ENCODE results near the gene FAM149B1.

The FAM149B1 gene

DNA sequence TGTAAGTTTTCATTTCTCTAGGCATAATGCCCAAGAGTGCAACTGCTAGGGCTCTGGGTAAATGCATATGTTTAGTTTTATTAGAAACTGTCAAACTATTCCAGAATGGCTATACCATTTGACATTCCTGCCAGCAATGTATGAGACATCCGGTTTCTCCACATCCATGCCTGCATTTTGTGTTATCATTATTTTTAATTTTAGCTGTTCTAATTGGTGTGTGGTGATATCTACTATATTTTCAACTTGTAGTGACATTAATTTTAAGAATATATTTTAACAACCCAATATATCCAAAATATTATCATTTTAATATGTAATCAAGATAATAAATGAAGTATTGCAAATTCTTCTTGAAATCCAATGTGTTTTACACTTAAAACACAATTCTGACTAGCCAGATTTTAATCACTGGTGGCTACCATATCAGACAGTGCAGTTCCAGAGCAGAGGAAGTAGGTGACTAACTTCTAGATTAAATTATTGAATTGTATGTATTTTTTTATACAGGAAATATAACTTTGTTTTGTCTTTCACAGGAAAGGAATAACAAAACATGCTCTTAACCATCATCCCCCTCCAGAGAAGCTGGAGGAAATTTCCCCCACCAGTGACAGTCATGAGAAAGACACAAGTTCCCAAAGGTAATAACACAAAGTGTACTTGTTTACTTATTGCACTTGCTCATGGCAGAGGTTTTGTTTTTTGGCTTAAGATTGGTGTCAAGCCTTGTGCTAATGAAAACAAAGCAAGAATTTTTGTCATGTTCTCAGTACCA, 6.4 kb downstream of the FAM149B1 start:
- peak; percentile 13 for FAIRE-seq

DNA sequence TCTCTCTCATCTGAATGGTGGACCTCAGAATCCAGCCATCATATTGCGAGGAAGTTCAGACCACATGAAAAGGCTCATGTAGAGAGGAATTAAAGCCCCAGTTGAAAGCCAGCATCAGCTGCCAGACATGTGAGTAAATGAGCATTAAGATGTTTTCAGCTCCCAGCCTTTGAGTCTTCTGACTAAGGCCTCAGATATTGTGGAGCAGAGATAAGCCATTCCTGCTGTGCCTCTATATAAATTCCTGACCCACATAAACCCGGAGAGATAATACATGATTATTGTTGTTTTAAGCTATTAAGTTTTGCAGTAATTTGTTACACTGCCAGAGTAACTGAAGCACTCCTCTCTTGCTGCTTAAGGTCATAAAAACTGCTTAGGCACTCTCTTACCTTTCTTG, 14.6 kb downstream of the FAM149B1 start:
- FAIRE-seq = peak; percentile 6

DNA sequence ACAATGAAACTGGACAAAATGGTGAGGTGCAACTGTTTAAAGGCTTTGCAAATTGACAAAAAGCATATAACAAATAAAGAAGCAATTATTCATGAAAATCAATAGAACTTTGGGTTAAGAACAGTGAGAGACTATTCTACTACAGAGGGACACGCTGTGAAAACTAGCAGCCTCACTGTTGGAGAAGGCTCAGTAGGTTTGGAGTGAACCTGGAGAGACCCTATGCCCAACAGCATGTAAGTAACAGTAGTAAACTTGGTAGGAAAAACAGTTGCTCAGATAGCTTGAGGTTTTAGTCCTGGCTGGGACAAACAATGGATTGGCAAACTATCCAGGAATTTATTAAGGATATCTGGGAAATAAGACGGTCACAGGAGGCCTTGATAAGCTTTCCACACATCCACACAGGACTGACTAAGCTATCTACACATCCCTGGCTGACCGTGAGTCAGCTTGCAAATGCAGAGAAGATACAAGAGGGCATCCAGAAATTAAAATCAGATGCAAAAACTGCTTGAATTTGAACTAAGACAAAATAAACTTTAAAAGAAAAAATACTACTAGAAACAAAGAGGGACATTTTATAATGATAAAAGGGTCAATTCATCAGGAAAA, 15.9 kb downstream of the FAM149B1 start:
- FAIRE-seq = no peak

DNA sequence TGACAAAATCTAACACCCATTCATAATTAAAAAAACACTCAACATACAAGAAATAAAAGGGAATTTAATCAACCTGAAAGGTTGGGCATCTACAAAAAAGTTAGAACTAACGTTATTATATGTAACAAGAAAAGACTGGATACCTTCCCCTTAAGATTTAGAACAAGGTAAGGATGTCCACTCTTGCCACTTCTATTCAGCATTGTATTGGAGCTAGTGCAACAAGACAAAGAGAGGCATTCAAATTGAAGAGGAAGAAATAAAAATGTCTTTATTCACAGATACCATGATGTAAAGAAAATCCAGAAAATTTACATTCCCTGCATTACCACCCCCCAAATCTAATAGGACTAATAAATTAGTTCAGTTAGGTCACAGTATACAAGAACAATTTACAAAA, 18.3 kb downstream of the FAM149B1 start:
- FAIRE-seq = peak; percentile 75

DNA sequence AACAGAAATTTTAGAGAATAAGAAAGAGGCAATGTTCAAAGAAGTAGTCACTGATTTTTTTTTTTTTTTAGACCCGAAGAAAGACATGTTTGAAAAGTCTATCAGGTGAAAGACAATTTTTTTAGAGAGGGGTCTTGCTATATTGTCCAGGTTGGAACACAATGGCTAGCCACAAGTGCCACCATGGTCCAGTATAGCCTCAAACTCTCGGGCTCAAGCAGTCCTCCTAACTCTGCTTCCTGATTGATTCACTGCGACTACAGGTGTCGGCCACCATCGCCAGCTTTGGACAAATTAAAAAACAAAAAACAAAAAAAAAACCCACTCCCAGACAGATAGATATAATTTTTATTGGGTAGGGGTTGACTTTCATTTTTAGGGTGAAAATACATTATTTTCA, 22.3 kb downstream of the FAM149B1 start:
- no peak for FAIRE-seq

DNA sequence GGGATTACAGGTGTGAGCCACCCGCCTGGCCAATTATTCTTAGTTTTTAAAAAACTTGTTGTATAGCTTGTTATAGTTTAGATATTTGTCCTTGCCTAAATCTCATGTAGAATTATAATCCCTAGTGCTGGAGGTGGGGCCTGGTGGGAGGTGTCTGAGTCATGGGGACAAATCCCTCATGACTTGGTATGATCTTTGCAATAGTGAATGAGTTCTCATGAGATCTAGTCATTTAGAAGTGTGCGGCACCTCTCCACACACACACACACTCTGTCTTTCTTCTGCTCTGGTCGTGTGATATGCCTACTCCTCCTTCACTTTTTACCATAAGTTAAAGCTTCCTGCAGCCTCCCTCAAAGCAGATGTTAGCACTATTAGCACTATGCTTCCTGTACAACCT, 37.2 kb downstream of the FAM149B1 start:
- FAIRE-seq = no peak

DNA sequence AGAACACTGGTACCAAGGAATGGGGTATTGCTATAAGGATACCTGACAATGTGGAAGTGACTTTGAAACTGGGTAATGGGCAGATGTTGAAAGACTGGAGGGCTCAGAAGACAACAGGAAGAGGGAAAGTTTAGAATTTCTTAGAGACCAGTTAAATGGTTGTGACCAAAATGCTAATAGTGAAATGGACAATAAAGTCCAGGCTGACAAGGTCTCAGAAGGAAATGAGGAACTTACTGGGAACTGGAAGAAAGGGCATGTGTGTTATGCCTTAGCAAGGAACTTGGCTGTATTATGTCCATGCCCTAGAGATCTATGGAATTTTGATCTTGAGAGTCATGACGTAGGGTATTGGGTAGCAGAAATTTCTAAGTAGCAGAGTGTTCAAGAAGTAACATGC, 38.0 kb downstream of the FAM149B1 start:
- FAIRE-seq = no peak

DNA sequence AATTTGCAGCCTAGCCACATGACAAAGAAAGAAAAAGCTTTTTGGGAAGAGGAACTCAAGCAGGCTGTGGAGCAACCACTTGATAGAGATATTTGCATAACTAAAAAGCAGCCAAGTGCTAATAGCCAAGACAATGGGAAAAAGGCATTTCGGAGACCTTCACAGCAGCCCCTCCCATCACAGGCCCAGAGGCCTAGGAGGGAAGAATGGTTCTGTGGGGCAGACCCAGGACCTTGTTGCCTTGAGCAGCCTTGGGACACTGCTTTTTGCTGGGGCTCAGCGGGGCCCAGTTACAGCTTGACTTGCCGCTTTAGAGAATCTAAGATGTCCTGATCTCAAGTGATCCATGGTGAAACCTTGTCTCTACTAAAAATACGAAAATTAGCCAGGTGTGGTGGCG, 38.5 kb downstream of the FAM149B1 start:
- no peak for FAIRE-seq

DNA sequence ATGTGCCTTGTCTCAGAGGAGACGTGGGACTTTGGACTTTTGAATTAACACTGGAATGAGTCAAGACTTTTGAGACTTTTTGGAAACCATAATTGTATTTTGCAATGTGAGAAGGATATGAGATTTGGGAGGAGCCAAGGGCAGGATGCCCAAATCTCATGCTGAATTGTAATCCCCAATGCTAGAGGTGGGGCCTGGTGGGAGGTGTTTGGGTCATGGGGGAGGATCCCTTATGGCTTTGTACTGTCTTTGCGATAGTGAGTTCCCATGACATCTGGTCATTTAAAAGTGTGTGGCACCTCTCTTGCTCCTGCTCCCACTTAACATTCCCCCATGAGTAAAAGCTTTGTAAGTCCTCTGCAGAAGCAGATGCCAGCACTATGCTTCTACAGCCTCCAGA, 40.0 kb downstream of the FAM149B1 start:
- FAIRE-seq = no peak

DNA sequence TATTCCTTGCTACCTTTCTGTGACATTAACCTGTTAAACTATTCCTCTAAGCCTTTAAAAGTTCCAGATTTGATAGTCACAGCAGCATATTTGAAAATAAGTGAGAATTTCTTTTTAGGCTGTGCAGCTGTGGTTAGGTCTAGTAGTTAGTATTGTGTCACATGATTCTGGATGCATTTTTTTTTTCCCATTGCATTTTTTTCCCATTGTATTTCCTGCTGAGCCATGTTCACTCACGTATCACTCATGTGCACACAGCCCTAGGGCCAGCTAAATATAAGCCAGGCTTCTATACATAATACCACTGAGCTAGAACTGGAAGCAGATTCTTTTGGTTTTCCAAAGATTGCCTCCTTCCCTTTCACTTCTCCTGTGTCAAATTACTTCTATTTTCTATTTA, 41.8 kb downstream of the FAM149B1 start:
- no peak for FAIRE-seq

DNA sequence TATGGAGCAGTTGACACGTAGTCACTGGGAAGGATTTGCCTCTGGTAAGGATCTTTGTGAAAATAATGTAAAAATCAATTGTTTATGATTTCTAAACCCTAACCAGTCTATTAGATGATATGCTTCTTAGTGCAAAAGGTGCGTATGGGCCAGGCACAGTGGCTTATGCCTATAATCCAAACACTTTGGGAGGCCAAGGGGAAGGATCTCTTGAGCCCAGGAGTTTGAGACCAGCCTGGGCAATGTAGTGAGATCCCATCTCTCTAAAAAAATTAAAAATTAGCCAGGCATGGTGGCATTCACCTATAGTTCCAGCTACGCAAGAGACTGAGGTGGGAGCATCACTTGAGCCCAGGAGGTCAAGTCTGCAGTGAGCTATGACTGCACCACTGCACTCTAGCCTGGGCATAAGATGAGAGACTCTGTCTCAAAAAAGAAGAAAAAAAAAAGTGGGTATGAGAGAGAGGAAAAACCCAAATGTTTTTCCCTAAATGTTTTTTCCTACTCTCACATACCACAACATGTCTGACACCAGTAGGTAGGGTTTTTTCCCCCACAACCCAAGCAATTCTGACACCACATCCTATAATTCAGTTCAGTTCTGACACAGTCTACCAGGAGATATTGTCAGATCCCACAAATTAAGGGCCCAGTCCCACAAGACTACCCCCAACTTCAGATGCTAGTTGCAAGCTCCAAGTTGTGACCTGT, 42.6 kb downstream of the FAM149B1 start:
- no peak for FAIRE-seq

DNA sequence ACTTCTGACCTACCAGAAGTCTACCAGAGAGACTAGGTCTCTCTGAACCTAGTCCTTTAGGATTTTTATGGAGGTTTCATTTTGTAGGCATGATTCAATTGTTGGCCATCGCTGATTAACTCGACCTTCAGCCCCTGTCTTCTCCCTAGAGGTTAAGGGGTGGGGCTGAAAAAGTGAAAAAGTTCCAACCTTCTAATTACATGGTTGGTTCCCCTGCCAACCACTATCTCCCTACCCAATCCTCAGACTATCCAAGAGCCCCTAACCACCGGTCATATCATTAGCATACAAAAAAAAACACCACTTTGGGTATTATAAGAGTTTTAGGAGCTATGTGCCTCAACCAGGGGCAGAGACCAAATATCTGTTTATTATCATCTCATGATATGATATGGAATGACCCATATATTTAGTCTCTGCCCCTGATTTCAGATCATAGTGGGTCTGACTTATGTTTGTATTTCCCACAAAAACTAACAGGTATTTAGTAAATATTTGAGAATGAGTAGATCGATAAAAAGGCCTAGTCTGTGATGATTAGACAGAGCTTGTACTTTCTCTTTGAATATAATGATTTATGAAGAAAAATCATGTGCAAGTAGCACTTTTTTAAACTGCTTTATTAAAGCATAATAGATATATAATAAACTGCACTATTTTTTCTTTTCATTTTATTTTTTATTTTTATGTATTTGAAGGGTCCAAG, 43.3 kb downstream of the FAM149B1 start:
- peak; percentile 37 for FAIRE-seq

DNA sequence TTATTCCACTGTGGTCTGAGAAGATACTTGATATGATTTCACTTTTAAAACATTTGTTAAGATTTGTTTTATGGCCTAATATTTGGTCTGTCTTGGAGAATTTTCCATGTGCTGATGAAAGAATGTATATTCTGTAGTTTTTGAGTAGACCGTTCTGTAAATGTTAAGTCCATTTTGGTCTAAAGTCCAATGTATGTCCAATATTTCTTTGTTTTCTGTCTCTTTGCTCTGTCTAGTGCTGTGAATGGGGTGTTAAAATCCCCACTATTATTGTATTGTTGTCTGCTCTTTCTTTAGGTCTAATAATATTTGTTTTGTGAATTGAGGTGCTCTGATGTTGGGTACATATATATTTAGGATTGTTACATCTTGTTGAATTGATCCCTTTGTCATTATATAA, 47.8 kb downstream of the FAM149B1 start:
- FAIRE-seq = no peak

DNA sequence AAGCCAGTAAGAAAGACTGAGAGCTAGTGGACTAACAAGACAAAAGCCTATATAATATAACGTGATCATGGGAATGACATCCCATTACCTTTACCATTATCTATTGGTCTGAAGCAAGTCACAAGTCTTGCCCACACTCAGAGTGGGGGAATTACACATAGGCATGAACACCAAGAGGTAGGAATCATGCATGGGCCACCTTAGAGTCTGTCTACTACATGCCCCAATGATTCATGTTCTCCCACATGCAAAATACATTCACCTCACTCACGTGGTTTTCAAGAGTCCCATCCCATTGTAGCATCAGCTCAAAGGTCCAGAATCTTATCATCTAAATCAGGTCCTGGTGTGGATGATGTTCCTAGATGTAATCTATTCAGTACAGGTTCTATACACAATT, 49.7 kb downstream of the FAM149B1 start:
- FAIRE-seq = no peak

DNA sequence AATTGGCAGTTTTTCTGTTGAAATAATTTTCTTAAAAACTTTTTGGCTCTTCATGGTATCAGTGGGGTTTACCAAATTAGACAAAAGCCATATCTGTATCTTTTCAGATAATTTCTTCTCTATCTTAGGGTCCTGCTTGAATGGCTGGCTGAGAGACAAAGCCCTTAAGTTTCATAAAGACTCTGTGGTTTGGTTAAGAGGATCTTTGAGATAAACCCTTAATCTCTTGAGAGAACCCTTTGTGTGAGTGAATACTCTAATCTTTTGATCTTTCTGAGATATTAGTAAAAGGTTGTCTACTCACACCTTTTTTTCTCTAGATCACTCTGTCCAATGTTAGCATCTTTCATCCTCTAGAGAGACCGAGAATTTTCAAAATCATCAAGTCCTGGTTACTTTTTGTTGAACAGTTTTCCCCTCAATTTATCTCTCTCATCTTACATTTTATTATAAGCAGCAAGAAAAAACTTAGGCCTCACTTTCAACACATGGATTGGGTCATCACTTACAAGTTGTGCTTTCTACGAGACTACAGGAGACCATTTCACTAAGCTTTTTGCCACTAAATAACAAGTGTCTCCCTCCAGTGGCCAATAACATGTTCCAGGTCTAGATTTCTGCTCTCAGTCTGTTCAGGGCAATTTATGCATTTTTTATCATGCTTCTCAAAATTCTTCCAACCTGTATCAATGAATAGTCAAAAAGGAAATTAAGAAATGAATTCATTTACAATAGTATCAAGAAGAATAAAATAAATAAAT, 50.7 kb downstream of the FAM149B1 start:
- FAIRE-seq = peak; percentile 95

DNA sequence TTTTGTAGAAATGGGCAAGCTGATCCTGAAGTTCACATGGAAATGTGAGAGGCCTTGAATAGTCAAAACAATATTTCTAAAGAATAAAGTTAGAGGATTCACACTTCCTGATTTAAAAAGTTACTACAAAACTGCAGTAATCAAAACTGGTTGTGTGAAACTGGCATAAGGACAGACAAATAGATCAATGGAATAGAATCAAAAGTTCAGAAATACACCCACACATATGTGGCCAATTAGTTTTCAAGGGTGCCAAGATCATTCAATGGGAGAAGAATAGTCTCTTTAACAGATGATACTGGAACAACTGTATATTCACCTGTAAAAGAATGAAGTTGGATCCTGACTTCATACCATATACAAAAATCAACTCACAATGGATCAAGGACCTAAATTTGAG, 51.5 kb downstream of the FAM149B1 start:
- FAIRE-seq = no peak

DNA sequence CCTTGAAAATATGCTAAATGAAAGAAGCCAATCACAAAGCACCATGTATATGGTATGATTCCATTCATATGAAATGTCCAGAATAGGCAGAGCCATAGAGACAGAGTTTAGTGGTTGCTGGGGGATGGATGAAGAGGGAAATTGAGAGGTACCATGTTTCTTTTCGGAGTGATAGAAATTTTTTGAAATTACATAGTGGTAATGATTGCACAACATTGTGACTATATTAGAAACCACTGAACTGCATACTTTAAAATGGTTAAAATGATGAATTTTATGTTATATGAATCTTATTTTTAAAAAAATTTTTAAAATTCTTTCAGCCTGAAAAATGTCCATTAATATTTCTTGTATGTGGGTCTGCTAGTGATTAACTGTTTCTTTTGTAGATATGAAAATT, 53.1 kb downstream of the FAM149B1 start:
- FAIRE-seq = peak; percentile 52

DNA sequence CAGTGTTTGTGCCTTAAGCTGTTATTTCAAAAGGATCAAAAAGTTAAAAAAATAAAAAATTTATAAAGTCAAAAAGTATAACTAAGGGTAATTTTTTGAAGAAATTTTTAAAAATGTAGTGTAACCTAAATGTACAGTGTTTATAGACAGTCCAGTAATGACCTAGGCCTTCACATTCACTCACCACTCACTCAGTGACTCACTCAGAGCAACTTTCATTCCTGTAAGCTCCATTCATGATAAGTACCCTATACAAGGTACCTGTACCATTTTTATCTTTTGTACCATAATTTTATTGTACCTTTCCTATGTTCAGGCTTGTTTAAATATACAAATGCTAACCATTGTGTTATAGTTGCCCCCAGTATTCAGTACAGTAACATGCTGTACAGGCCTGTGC, 57.6 kb downstream of the FAM149B1 start:
- FAIRE-seq = peak; percentile 48

DNA sequence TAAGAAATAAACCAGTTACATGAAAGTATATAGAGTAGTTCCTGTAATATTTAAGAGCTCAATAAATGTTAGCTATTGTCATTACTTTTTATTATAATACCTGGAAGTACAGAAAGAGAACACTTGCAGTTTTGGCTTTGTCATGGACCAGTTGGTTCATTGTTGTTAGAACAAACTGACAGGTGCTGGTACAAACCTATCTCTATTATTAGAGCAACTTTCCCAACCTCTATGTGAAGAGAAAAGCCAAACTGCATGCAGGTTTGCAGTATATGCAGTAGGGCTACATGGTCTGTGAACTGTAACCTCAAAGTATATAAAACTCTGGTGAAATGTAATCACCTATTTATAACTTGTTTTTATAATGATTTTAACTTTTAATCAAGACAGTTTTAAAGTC, 58.7 kb downstream of the FAM149B1 start:
- no peak for FAIRE-seq

DNA sequence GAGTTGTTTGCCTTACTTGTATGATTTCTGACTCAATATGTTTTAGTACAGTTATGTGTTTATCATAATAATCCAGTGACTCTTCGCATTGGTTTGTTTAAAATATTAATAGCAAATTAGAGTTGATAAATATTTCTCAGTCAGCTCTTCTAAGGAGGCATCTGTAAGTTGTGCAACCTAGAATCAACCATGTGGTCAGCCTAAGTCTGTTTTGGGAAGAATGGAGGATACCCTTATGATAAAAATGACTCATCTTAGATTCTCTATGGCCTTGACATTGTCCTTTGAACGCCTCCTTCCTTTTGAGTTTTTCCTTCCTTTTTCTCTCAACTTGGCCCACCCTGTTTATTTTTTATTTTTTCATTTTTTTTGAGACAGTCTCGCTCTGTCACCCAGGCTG, 60.3 kb downstream of the FAM149B1 start:
- FAIRE-seq = no peak

DNA sequence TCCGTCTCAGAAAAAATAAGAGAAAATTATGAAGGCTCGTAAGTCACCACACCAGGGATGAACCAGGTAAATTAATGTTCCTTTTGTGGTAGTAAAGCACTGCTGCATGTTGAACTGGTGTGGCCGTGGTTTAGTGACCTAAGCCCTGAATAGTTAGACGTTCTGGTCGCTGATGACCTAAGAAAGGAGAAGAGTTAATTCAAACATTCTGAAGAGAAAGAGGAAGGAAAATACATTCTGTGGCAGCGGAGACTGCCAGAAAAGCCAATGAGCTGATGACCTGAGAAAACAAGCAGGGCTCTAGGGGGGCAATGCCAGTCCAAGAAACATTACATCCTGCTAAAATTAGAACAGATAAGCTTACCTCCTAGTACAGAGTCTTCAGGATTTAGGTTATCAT, 61.6 kb downstream of the FAM149B1 start:
- FAIRE-seq = no peak

DNA sequence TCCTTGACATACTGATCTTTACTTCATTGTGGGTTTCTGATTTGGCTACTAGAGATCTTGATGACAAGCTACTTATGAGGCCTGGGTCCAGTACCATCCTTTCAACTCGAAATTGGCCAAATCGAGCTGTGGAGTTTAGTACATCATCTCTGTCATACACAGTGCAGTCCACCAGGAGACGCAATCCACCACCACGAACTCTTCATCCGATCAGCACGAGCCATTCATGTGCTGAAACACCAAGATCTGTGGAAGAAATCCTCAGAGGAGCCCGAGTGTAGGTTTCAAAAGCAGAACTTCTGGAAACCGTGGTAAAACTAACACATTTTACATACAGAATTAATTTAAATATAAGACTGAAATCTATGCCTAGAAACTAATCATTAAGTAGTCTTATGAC, 65.0 kb downstream of the FAM149B1 start:
- FAIRE-seq = peak; percentile 31

DNA sequence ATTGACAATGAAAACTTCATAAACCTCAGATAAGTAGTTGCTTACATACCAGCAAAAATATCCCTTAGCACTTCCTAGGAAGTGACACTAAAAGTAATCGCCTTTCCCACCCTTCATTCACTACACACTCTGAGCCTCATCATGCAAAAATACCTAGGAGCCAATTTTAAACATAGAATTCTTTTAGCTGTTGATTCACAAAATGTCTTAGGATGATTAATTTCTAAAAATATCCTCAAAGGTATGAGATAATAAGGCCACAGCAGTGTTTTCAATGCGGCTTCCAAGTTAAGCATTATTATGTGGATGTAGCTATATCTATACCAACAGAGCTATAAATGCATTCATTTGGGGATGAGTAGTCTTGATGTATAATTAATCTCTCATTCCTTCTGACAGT, 66.0 kb downstream of the FAM149B1 start:
- FAIRE-seq = no peak

Measured in G401.6 (cell line).